ENCODE results near the gene SLC35G3. TPM values are rescaled to one million over a fixed set of nuclear protein-coding genes. Genes with fewer than 3 reads are reported as not detected.

SLC35G3 gene
- total RNA-seq, 4 donors from 2014 or later, result not detected

DNA sequence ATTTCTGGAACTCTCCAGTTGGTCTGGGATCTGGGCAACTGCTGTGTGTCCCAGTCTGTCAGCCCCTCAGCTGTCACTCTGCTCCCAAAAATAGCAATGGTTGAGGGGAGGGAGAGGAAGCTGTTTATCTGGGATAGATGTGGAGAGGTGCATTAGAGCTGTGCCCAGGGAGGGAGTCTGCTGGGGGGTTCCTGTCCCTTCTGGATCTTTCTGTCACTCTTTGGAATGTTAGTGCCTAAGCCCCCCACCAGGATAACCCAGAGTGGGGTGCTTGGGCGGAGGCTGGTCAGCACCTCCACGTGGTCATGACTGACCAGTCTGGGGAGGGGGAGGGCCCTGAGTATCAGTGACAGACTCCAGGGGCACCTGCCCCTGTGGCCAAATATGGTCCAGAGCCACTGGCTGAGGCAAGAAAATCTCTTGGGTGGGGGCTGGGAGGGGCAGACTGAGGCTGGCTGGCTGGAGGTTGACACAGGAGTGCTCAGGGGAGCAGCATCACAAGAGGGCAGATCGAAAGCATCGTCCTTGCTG is 46.8 kb downstream of the SLC35G3 start, which contains the start of gene UNC45B:
TSS of gene UNC45B (plus strand) at position 443 of the 531 bp plus-strand sequence. CDS start 447 bp downstream, outside the sequence.
- Histone ChIP-seq H3K4me3 (no peak within 1 kb of the TSS), H3K9me3 (no peaks in the 10 kb centered on the region), H3K27ac (no peak within 1 kb of the TSS), H3K36me3 (no peaks in the 10 kb centered on the region), H3K4me1 (peaks cover 0 to 2% (median 0%) of the 10 kb centered on the region in 3 donors), H3K27me3 (no peaks in the 10 kb centered on the region)
- 73 to 100% methylated on average over 2 to 3 of the region's 4 CpGs for WGBS, 2 donors
- no peak for TF ChIP-seq POLR2A (IDR thresholded peaks at IDR 0.05)
- TF ChIP-seq, protein P1, sequence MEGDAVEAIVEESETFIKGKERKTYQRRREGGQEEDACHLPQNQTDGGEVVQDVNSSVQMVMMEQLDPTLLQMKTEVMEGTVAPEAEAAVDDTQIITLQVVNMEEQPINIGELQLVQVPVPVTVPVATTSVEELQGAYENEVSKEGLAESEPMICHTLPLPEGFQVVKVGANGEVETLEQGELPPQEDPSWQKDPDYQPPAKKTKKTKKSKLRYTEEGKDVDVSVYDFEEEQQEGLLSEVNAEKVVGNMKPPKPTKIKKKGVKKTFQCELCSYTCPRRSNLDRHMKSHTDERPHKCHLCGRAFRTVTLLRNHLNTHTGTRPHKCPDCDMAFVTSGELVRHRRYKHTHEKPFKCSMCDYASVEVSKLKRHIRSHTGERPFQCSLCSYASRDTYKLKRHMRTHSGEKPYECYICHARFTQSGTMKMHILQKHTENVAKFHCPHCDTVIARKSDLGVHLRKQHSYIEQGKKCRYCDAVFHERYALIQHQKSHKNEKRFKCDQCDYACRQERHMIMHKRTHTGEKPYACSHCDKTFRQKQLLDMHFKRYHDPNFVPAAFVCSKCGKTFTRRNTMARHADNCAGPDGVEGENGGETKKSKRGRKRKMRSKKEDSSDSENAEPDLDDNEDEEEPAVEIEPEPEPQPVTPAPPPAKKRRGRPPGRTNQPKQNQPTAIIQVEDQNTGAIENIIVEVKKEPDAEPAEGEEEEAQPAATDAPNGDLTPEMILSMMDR (IDR thresholded peaks at IDR 0.05), result no peak
- intact Hi-C loops (cut with DNase I), result loop anchor here (10.0 kb wide), 1 partner anchor 67 kb away; no protein-coding TSS in a partner anchor
- DNase-seq, result no peak

DNA sequence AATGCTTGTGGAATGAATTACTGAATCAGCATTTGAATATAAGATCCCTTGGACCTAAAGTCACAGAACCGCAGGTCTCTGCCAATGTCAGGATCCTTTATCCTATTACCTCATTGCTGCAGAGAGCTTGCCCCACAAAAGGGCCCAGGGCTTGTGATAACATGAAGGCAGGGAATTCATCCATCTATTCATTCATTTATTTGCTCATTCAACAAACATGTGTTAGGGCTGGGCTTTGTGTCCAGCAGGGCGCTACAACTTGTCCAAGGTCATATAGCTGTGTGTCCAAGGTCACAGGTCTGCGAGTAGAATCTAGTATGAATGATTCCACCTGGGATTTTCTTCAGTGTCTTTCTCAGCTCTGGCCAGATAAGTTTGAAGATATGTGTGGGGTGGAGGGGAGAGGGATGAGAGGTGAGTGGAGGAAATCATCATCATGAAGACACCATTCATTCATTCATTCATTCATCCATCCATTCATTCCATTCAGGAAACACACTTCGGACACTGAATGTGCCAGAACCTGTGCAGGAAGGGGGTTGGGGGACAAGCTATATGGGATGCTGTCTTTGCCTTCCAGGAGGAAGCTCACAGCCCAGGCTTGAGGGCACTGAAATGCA is 47.9 kb downstream of the SLC35G3 start:
- intact Hi-C loops (cut with DNase I), result loop anchor here (10.0 kb wide), 1 partner anchor 68 kb away; no protein-coding TSS in a partner anchor
- Histone ChIP-seq H3K9me3 (no peaks in the 10 kb centered on the region), H3K27me3 (no peaks in the 10 kb centered on the region), H3K36me3 (no peaks in the 10 kb centered on the region), H3K27ac (no peak overlapping the region), H3K4me1 (peaks cover 0 to 10% (median 2%) of the 10 kb centered on the region in 3 donors), H3K4me3 (no peak overlapping the region)
- 31 to 48% methylated on average over 3 to 4 of the region's 4 CpGs for WGBS, 2 donors
- TF ChIP-seq, protein P1 (IDR thresholded peaks at IDR 0.05), result no peak
- no peak for TF ChIP-seq POLR2A (IDR thresholded peaks at IDR 0.05)
- DNase-seq, result no peak

DNA sequence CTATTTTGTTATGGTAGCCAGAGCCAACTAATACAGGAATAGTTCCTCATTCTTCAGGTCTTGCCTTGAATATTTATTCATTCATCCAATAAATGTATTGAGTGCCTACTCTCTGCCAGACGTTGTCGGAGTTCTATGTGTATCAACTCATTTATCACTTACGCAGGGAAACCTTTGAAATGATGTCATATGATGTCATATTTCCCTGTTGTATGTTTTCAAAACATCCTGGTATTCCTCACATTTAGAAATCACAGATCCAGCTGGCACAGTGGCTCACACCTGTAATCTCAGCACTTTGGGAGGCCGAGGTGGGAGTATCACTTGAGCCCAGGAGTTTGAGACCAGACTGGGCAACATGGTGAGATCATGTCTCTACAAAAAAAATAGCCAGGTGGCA is 49.4 kb downstream of the SLC35G3 start:
- Histone ChIP-seq H3K4me1 (peaks cover 0 to 25% (median 7%) of the 10 kb centered on the region in 3 donors), H3K9me3 (no peaks in the 10 kb centered on the region), H3K27ac (no peak overlapping the region), H3K36me3 (peaks cover 0 to 2% (median 0%) of the 10 kb centered on the region in 3 donors), H3K27me3 (no peaks in the 10 kb centered on the region), H3K4me3 (no peak overlapping the region)
- no peak for TF ChIP-seq POLR2A (IDR thresholded peaks at IDR 0.05)
- TF ChIP-seq, protein P1 (IDR thresholded peaks at IDR 0.05), result no peak
- intact Hi-C loops (cut with DNase I), result loop anchor here (10.0 kb wide), 1 partner anchor 70 kb away; no protein-coding TSS in a partner anchor
- 70 to 75% methylated on average over 3 to 4 of the region's 4 CpGs for WGBS, 2 donors
- no peak for DNase-seq

Other genes starting within 250 kb of the SLC35G3 start
- 1 to 10 TPM in 2 of 4 donors, under 1 TPM in 2; 0.34 to 3.1 (median 1.4) TPM for gene CCT6B, start 232.9 kb downstream of the SLC35G3 start, total RNA-seq
- gene ZNF830, start 232.9 kb downstream of the SLC35G3 start, total RNA-seq, result 10 to 100 TPM in 2 of 4 donors, 1 to 10 TPM in 2; 6.1 to 13.4 (median 9.2) TPM
- 10 to 100 TPM; 18.9 to 32.6 (median 26.6) TPM for gene LIG3, start 213.9 kb downstream of the SLC35G3 start, total RNA-seq
- gene RFFL, start 130.7 kb downstream of the SLC35G3 start, total RNA-seq, result 10 to 100 TPM; 31.7 to 64.0 (median 56.2) TPM
- 1 to 10 TPM; 2.4 to 7.1 (median 6.0) TPM for gene RAD51D, start 74.5 kb downstream of the SLC35G3 start, total RNA-seq
- not detected for gene FNDC8, start 72.8 kb downstream of the SLC35G3 start, total RNA-seq
- gene NLE1, start 52.1 kb downstream of the SLC35G3 start, total RNA-seq, result 10 to 100 TPM in 3 of 4 donors, 1 to 10 TPM in 1; 8.2 to 19.6 (median 17.8) TPM
- not detected for gene UNC45B, start 46.6 kb downstream of the SLC35G3 start, total RNA-seq
- gene SLFN5, start 48.7 kb upstream of the SLC35G3 start, total RNA-seq, result 10 to 100 TPM in 2 of 4 donors, 1 to 10 TPM in 2; 7.3 to 20.4 (median 14.0) TPM
- 10 to 100 TPM in 2 of 4 donors, 1 to 10 TPM in 2; 1.4 to 12.4 (median 10.1) TPM for gene SLFN11, start 179.2 kb upstream of the SLC35G3 start, total RNA-seq
- gene SLFN12, start 238.1 kb upstream of the SLC35G3 start, total RNA-seq, result 1 to 10 TPM; 1.3 to 5.0 (median 3.7) TPM